NOMO-1 treated with dmso at 0.1 percent for 144 hours (cell line): ENCODE measurements around the gene MAPKAPK3.
"Not testable (repeated sequence)": the region's sequence is repeated elsewhere in the genome, so short reads cannot be mapped to it uniquely, and the experiment has no call there.

ENCODE experiments used
- DNase-seq: peaks from one replicate; lab custom pipeline; 2025; ENCODE audit not compliant: unreplicated experiment; lab: John Stamatoyannopoulos, UW

Gene MAPKAPK3

DNA sequence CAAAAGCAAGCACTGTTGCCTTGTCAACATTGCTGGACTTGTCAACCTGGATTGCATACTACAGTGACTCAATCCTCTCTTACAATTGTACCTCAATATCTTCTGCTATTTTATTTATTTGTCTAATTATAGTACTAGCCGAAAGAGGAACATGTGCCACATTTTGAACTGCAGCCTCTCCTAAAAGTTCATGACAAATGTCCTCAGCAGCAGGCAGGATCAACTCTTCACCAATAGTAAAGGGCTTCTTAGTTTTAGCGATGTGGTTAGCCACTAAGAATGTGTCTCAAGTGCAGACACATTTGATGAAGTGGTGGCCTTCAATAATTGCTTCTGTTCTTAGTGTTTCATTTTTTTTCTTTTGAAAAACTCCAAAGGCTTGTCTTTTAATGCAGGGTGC lies 71.0 kb downstream of the MAPKAPK3 start:
- no peak for DNase-seq

GRCh38 chr3:50688602-50689001 lies 71.7 kb downstream of the MAPKAPK3 start:
- DNase-seq, result not testable (repeated sequence)

DNA sequence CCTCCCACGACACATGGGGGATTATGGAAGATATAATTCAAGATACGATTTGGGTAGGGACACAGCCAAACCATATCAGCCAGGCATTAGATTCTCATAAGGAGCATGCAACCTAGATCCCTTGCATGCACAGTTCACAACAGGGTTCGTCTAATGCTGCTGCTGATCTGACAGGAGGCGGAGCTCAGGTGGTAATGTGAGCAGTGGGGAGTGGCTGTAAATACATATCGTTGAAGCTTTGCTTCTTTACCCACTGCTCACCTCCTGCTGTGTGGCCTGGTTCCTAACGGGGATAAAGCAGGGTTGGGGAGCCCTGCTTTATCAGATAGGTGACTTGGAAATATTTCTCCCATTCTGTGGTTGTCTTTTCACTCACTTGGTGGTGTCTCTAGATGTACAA lies 72.6 kb downstream of the MAPKAPK3 start:
- DNase-seq, result no peak

GRCh38 chr3:50695031-50695430 lies 78.1 kb downstream of the MAPKAPK3 start:
- no peak for DNase-seq

GRCh38 chr3:50696276-50696675 lies 79.3 kb downstream of the MAPKAPK3 start:
- no peak for DNase-seq

DNA sequence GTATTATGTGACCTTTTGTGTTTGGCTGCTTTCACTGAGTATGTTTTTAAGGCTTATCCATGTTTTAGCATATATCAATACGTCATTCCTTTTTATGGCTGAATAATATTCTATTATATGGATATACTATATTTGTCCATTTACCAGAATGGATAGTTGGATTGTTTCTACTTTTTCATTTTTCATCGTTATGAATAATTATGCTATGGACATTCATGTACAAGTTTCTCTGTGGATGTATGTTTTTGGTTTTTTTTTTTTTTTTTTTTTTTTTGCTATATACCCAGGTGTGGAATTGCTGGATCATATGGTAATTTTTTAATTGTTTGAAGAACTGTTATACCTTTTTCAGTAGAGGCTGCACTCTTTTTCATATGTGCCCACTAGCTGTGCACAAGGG lies 81.3 kb downstream of the MAPKAPK3 start:
- no peak for DNase-seq
